GM12874 (cell line): ENCODE data around the gene MUSTN1.

ENCODE experiments used
- TF ChIP-seq, protein P1 (sequence below): IDR thresholded peaks from 2 replicates; pipeline ENCODE4 v1.5.1; 2011; ENCODE audit warnings: low read depth, mild to moderate bottlenecking, control low read depth, low read length, moderate library complexity; ENCODE audit not compliant: insufficient read depth

Gene MUSTN1

DNA sequence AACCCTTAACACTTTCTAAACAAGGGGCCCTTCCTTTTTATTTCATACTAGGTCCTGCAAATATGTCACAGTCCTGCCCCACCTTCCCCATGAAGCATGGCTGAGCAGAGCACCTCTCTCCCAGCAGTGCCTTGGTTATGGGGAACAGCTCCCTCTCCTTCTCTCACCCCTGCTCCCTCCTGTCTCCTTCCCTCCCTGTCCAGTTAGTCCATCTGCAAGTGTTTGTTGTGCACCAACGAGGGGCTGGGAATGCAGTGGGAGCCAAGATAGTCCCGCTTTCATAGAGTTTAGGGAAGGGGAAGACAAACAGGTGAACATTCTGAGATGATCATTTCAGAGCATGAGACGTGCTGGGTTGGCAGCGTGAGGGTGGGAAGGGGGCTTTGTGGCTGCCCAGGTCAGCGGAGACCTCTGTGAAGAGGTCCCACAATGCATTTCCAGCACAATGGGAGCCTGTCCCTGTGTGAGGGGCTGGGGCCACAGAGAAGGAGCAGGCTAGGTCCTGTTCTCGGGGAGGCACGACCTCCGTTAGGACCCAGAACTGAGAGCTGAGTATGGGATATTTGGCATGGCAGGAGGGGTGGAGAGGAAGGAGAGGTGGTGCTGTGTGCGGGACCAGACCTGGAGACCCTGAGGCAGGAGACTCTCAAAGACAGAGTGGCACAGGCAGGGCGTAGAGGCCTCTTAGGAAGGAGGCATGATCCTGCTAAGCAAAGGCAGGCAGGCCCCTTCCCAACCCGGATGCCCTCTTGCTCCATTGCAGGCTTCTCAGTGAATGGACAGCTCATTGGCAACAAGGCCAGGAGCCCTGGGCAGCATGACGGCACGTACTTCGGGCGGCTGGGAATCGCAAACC is 45.7 kb downstream of the MUSTN1 start:
- TF ChIP-seq, protein P1, sequence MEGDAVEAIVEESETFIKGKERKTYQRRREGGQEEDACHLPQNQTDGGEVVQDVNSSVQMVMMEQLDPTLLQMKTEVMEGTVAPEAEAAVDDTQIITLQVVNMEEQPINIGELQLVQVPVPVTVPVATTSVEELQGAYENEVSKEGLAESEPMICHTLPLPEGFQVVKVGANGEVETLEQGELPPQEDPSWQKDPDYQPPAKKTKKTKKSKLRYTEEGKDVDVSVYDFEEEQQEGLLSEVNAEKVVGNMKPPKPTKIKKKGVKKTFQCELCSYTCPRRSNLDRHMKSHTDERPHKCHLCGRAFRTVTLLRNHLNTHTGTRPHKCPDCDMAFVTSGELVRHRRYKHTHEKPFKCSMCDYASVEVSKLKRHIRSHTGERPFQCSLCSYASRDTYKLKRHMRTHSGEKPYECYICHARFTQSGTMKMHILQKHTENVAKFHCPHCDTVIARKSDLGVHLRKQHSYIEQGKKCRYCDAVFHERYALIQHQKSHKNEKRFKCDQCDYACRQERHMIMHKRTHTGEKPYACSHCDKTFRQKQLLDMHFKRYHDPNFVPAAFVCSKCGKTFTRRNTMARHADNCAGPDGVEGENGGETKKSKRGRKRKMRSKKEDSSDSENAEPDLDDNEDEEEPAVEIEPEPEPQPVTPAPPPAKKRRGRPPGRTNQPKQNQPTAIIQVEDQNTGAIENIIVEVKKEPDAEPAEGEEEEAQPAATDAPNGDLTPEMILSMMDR: no peak

DNA sequence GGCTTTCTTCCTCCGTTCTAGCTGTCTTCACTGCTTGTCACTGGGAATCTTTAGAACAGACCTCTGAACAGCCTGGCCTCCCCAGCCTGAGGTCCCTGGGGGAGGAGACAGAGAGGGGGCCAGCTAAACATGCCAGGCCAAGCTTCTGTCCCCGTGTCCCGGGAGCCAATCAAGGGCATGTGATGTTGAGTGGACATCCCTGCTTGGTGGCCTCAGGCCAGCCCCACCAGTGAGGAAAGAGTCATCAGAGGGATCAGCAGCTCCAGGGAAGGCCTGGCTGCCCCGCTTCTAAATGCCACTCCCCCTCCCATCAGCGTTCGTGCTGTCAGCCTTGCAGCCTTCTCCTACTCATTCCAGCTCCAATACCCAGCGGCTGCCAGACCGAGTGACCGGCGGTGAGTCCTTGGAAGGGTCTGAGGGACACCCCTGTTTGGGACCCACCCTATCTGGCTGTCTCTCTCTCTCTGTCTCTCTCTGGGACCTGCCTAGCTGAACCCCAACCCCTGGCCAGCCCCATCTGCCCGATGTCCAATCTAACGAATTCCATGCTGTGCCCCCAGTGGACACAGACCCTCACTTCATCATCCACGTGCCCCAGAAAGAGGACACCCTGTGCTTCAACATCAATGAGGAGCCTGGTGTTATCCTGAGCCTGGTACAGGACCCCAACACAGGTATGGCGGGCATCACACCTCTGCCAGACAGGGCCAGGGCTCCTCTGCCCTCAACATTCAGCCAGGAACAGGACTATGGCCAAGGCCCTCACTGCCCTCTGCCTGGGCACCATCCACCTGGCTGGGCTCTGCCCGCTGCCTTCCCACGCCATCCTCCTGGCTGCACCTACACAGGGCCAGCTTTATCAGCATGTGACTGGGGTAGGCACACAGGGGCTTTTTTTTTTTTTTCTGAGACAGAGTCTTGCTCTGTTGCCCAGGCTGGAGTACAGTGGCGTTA is 46.9 kb downstream of the MUSTN1 start:
- TF ChIP-seq, protein P1: no peak

DNA sequence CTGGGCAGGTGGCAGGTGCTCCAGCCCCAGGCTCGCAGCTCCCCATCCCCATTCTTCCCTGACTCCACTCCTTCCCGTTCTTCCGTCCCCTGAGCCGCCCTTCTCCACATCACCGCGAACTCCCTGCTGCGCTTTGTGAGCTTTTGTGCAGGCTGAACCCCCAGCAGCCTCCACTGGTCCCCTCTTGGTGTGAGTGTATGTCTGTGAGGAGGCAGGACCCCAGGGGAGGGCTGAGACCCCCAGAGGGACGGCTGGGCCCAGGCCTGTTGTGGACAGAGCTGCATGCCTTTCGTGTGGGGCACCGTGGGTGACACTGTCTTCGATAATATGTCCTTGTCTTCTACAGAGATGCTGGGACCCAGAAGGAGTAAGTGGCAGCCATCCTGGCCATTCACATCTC is 47.6 kb downstream of the MUSTN1 start:
- TF ChIP-seq, protein P1: no peak

DNA sequence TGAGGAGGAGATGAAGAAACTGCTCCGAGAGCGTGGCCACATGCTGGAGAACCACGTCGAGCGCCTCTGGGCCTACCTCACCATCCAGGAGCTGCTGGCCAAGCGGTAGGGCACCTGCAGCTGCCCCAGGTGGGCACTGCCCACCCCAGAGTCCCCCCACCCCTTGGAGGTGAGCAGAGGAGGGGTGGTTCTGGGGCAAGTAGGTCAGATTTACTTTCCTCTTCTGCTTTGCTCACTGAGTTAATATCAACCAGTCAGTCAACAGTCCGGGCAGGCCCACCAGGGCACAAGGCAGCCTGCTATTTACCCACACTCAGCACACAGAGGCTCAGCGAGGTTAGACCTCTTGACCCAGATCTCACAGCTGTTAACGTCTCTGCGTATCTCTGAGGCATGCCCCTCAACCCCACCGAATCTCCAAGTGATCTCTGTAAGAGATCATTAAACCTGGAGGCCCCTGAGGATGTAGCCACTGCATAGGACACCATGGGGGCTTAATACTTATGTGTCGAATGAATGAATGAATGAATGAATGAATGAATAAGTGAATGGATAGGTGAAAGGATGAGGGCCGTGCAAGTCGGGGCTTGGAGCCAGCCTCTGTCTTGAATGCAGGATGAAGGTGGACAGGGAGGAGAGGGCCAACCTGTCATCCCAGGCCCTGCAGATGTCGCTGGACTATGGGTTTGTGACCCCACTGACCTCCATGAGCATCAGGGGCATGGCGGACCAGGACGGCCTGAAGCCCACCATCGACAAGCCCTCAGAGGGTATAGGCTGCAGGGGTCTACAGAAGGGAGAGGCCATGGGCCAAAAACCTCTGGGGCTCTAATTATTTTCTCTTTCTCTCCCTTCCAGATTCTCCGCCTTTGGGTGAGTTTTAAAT is 48.2 kb downstream of the MUSTN1 start:
- TF ChIP-seq, protein P1: no peak

DNA sequence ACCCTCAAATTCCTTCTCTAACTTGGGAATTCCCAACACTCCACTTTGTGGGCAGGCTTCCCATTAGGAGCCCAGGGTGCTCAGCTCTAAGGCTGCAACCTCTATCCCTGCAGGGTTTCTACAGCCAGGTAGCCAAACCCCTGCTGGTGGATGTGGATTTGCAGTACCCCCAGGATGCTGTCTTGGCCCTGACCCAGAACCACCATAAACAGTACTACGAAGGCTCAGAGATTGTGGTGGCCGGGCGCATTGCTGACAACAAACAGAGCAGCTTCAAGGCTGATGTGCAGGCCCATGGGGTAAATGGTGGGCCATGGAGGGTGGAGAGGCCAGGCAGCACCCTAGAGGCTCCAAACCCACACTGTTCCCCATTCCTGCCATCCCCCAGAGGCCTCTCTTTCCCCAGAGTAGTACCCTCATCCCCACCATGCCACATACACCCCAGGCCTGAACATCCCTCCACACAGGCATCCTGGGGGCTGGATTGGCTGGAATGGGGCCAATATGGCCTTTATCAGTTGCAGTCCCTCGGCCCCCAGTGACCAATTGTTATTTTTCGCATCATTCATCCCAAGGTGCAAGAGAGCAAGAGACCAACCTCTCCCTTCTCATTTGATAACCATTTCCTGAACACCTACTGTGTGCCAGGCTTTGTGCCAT is 49.8 kb downstream of the MUSTN1 start:
- TF ChIP-seq, protein P1: no peak

DNA sequence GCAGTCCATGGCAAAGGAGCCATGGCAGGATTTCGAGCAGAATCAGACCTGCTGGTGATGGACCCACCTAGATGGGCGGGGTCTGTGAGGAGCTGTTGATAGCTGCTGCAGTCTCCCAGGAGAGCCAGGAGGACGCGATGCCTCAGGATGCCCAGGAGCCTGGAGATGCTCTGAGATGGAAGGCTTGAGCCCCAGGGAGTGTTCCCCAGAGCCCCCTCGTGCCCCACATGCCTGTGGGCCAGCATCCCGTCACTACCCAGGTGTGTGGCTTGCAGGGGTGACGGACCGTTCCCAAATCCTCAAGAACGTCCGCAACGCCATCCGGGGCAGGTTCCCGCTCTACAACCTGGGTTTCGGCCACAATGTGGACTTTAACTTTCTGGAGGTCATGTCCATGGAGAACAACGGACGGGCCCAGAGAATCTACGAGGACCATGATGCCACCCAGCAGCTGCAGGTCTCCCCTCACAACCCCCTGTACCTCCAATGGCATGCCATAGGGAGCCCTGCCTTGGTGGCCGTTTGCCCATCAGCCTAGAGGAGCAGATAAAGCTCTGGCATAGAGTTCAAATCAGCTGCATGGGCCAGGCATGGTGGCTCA is 50.7 kb downstream of the MUSTN1 start:
- TF ChIP-seq, protein P1: no peak
